Caco-2 (cell line): ENCODE results near the gene PPM1J. TPM values are rescaled to one million over a fixed set of nuclear protein-coding genes. Genes with fewer than 3 reads are reported as not detected.

ENCODE experiments used
- BruUV-seq: library from RNA; stranded (reverse); fragments of 400-500 nt; replicated peaks from 2 replicates; lab custom pipeline; 2021; lab: Mats Ljungman, UMichigan
- CTCF ChIA-PET: fragments of 300-600 bp; sonication (Branson Sonifier 250); formaldehyde crosslinking; loops from one replicate; lab custom pipeline; 2022; ENCODE audit warnings: antibody characterized with exemption; lab: Charles Lee
- POLR2A ChIA-PET: fragments of 300-600 bp; sonication (Branson Sonifier 250); formaldehyde crosslinking; loops from one replicate; lab custom pipeline; 2022; ENCODE audit warnings: antibody characterized with exemption; lab: Charles Lee
- DNase-seq, 2 experiments: peaks; one replicate each; pipeline versions ENCODE4 v3.0.0 to v3.0.0-alpha.2; 2020 to 2022
- H3K27me3 ChIP-seq: replicated peaks from 2 replicates; pipeline ENCODE4 v1.6.0; 2011; ENCODE audit warnings: low read length; ENCODE audit not compliant: control insufficient read depth, insufficient read depth
- H3K36me3 ChIP-seq: 2 replicates; pipeline ENCODE4 v1.5.1; 2011; ENCODE audit warnings: low read length; ENCODE audit not compliant: control insufficient read depth, insufficient read depth
- H3K4me1 ChIP-seq: fragments of 250-450 bp; sonication (Bioruptor Pico); 2 replicates; pipeline ENCODE4 v1.5.1; 2020; ENCODE audit warnings: mild to moderate bottlenecking
- H3K4me3 ChIP-seq: 2 replicates; pipeline ENCODE4 v1.5.1; 2011; ENCODE audit warnings: low read depth, mild to moderate bottlenecking, control low read depth, low read length
- H3K9me3 ChIP-seq: fragments of 250-450 bp; sonication (Bioruptor Pico); 2 replicates; pipeline ENCODE4 v1.5.1; 2020; ENCODE audit warnings: mild to moderate bottlenecking, moderate library complexity
- H3K27ac Mint-ChIP-seq: one replicate; pipeline ENCODE4 v1.8.0; 2022; ENCODE audit warnings: mixed read lengths; ENCODE audit not compliant: unreplicated experiment
- H3K27me3 Mint-ChIP-seq: one replicate; pipeline ENCODE4 v1.8.0; 2022; ENCODE audit warnings: mixed read lengths; ENCODE audit not compliant: insufficient read depth, unreplicated experiment
- H3K36me3 Mint-ChIP-seq: one replicate; pipeline ENCODE4 v1.8.0; 2022; ENCODE audit warnings: mild to moderate bottlenecking, mixed read lengths; ENCODE audit not compliant: insufficient read depth, unreplicated experiment
- H3K4me1 Mint-ChIP-seq: one replicate; pipeline ENCODE4 v1.8.0; 2022; ENCODE audit warnings: low read depth, mixed read lengths; ENCODE audit not compliant: unreplicated experiment
- H3K4me3 Mint-ChIP-seq: one replicate; pipeline ENCODE4 v1.8.0; 2022; ENCODE audit warnings: mild to moderate bottlenecking, moderate library complexity, mixed read lengths; ENCODE audit not compliant: unreplicated experiment
- H3K9me3 Mint-ChIP-seq: one replicate; pipeline ENCODE4 v1.8.0; 2022; ENCODE audit warnings: mixed read lengths; ENCODE audit not compliant: unreplicated experiment
- intact Hi-C: fragments of 100-400 bp; cut with micrococcal nuclease; formaldehyde crosslinking; loops from one replicate; pipeline ENCODE4 v1.10.0; 2022; ENCODE audit not compliant: unreplicated experiment
- total RNA-seq: library from RNA; stranded (reverse); gene quantifications from 2 replicates; pipeline ENCODE4 v1.2.3, GENCODE V29; 2022
- TF ChIP-seq, protein P1 (sequence below), 2 experiments: fragments of 200-600 bp in 1 of 2; IDR thresholded peaks; 1 replicate in 1 of 2; 2 replicates in 1 of 2; pipeline versions ENCODE4 v1.5.1 to v1.8.0; 2011 to 2022; ENCODE audit warnings: antibody characterized with exemption in 1 of 2, control low read depth in 1 of 2, inconsistent platforms in 1 of 2, low read depth in 1 of 2, low read length in 1 of 2, mild to moderate bottlenecking in 1 of 2, moderate library complexity in 1 of 2; ENCODE audit not compliant: insufficient read depth in 1 of 2, severe bottlenecking in 1 of 2, unreplicated experiment in 1 of 2

Gene PPM1J
- total RNA-seq, 1 experiment from 2014 or later: 1.5 TPM

DNA sequence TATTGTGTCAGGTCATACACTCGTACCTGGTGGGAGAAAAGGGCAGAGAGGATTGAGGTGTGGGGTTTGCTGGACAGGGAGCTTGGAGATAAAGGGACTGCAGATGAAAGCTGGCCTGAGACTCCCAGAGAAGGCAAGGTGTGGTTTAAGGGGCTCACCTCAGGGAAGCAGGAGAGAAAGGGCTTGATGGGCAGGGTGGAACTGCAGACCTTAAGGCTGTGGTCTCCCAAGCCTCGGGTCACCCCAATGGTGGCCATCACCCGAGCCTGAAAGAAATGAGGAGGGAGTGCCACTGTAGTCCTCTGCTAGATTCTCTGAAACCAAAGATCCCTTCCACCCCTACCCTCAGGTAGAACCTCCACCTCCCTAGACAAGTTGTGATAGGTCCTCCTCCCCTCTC, 4.5 kb downstream of the PPM1J start:
- Mint-ChIP-seq H3K27ac (no peak overlapping the region), H3K4me3 (no peak overlapping the region), H3K27me3 (no peaks in the 10 kb centered on the region), H3K9me3 (no peaks in the 10 kb centered on the region), H3K36me3 (peaks cover 7% of the 10 kb centered on the region), H3K4me1 (peaks cover 10% of the 10 kb centered on the region)
- no peaks in the 10 kb centered on the region for H3K27me3 ChIP-seq
- TF ChIP-seq, protein P1, sequence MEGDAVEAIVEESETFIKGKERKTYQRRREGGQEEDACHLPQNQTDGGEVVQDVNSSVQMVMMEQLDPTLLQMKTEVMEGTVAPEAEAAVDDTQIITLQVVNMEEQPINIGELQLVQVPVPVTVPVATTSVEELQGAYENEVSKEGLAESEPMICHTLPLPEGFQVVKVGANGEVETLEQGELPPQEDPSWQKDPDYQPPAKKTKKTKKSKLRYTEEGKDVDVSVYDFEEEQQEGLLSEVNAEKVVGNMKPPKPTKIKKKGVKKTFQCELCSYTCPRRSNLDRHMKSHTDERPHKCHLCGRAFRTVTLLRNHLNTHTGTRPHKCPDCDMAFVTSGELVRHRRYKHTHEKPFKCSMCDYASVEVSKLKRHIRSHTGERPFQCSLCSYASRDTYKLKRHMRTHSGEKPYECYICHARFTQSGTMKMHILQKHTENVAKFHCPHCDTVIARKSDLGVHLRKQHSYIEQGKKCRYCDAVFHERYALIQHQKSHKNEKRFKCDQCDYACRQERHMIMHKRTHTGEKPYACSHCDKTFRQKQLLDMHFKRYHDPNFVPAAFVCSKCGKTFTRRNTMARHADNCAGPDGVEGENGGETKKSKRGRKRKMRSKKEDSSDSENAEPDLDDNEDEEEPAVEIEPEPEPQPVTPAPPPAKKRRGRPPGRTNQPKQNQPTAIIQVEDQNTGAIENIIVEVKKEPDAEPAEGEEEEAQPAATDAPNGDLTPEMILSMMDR (IDR thresholded peaks at IDR 0.05; ENCODE audit: insufficient read depth in 1 of 2, low read depth in 1 of 2, low read length in 1 of 2, severe bottlenecking in 1 of 2, unreplicated experiment in 1 of 2): no peak
- intact Hi-C loops: no loop called here
- ChIA-PET POLR2A (no interaction called here), CTCF (no interaction called here)
- no TSS peak for BruUV-seq
- no peaks in the 10 kb centered on the region for H3K36me3 ChIP-seq
- peaks cover 15% of the 10 kb centered on the region; the same call in 1 of the 2 replicates for H3K4me1 ChIP-seq
- H3K4me3 ChIP-seq: no peak overlapping the region
- no peaks in the 10 kb centered on the region for H3K9me3 ChIP-seq
- no peak for DNase-seq

DNA sequence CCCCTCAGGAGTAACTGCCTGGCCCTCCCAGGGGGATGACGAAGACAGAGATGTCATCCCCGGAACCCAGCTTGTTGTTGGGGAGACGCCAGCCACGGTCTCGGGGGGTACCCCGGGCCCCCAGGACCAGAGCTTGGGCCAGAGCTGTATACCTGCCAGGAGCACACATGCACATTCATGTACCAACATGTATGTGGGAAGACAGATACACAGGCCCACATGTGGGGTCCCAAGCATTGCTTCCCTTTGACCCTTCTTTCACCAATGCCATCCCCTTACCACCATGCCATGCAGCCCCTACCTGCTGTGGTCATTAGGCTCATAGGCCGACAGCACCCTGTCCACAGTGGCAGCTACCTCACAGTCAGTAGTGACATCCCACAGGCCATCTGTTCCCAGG, 5.0 kb downstream of the PPM1J start:
- ChIA-PET CTCF (no interaction called here), POLR2A (no interaction called here)
- Mint-ChIP-seq H3K27ac (no peak overlapping the region), H3K4me1 (peaks cover 10% of the 10 kb centered on the region), H3K4me3 (no peak overlapping the region), H3K36me3 (peaks cover 7% of the 10 kb centered on the region), H3K9me3 (no peaks in the 10 kb centered on the region), H3K27me3 (no peaks in the 10 kb centered on the region)
- no peaks in the 10 kb centered on the region for H3K9me3 ChIP-seq
- no peaks in the 10 kb centered on the region for H3K36me3 ChIP-seq
- H3K27me3 ChIP-seq: no peaks in the 10 kb centered on the region
- TF ChIP-seq, protein P1 (IDR thresholded peaks at IDR 0.05; ENCODE audit: insufficient read depth in 1 of 2, low read depth in 1 of 2, low read length in 1 of 2, severe bottlenecking in 1 of 2, unreplicated experiment in 1 of 2): no peak
- no peak for DNase-seq
- intact Hi-C loops: no loop called here
- no TSS peak for BruUV-seq
- peaks cover 18% of the 10 kb centered on the region; the same call in 1 of the 2 replicates for H3K4me1 ChIP-seq
- no peak overlapping the region for H3K4me3 ChIP-seq

DNA sequence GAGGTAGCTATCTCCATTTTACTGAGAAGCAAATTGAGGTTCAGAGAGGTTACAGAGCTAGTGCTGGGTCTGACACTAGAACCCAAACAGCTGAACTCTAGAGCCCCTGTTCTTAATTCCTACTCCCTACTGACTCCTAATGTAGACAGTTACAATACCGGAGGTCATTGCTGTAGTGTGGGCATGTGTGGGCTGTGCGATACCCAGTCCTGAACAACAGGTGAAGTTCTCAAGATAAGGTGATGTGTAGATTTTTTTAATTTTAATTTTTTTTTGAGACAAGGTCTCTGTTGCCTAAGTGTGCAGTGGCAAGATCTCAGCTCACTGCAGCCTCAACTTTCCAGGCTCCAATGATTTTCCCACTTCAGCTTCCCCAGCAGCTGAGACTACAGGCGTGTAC, 6.6 kb downstream of the PPM1J start:
- ChIA-PET POLR2A (interaction anchor here (1.1 kb wide), 1 partner anchor 10 kb away, joined by 5 read pairs; no protein-coding TSS in a partner anchor), CTCF (interaction anchor here (1.6 kb wide), 1 partner anchor 10 kb away, joined by 10 read pairs; no protein-coding TSS in a partner anchor)
- Mint-ChIP-seq H3K4me3 (no peak overlapping the region), H3K4me1 (peaks cover 10% of the 10 kb centered on the region), H3K36me3 (peaks cover 23% of the 10 kb centered on the region), H3K27ac (no peak overlapping the region), H3K27me3 (no peaks in the 10 kb centered on the region), H3K9me3 (no peaks in the 10 kb centered on the region)
- no peak for DNase-seq
- H3K9me3 ChIP-seq: no peaks in the 10 kb centered on the region
- intact Hi-C loops: loop anchor here (5.0 kb wide), 1 partner anchor 206 kb away; no protein-coding TSS in a partner anchor
- H3K4me3 ChIP-seq: no peak overlapping the region
- BruUV-seq: no TSS peak
- H3K27me3 ChIP-seq: no peaks in the 10 kb centered on the region
- H3K4me1 ChIP-seq: peaks cover 26% of the 10 kb centered on the region
- no peaks in the 10 kb centered on the region for H3K36me3 ChIP-seq
- TF ChIP-seq, protein P1 (IDR thresholded peaks at IDR 0.05; ENCODE audit: insufficient read depth in 1 of 2, low read depth in 1 of 2, low read length in 1 of 2, severe bottlenecking in 1 of 2, unreplicated experiment in 1 of 2): no peak
